IMR-90 (cell line): ENCODE data around the gene CDH12. TPM values are rescaled to one million over a fixed set of nuclear protein-coding genes. Genes with fewer than 3 reads are reported as not detected.

ENCODE experiments used
- ATAC-seq: fragments of 200-7000 bp; cut with Tn5 transposase; 2 replicates; pipeline ENCODE4 v1.9.1; 2020; ENCODE audit warnings: low read depth, mild to moderate bottlenecking, moderate library complexity
- BruUV-seq: library from RNA; stranded (reverse); fragments of 400-500 nt; replicated peaks from 2 replicates; lab custom pipeline; 2021; lab: Mats Ljungman, UMichigan
- CTCF ChIA-PET: fragments of 300-600 bp; formaldehyde crosslinking; extraction: SDS; loops from one replicate; lab custom pipeline; 2021; ENCODE audit warnings: antibody characterized with exemption; lab: Yijun Ruan, JAX
- POLR2A ChIA-PET: fragments of 300-600 bp; sonication (Branson Sonifier 250); formaldehyde crosslinking; loops from one replicate; lab custom pipeline; 2022; ENCODE audit warnings: antibody characterized with exemption; ENCODE audit not compliant: unreplicated experiment; lab: Charles Lee
- DNase-seq: peaks from one replicate; pipeline ENCODE4 v3.0.0; 2013
- H2AFZ ChIP-seq: replicated peaks from 2 replicates; pipeline ENCODE3; 2013; ENCODE audit warnings: low read length, mild to moderate bottlenecking; ENCODE audit not compliant: poor library complexity
- H2AK5ac ChIP-seq: 2 replicates; pipeline ENCODE4 v1.6.1; 2013; ENCODE audit warnings: low read depth, low read length, inconsistent platforms
- H2AK9ac ChIP-seq: replicated peaks from 2 replicates; pipeline ENCODE3; 2013; ENCODE audit warnings: mild to moderate bottlenecking, low read depth, low read length, moderate library complexity; ENCODE audit not compliant: poor library complexity
- H2BK120ac ChIP-seq: 2 replicates; pipeline ENCODE4 v1.6.1; 2013; ENCODE audit warnings: low read depth, low read length, inconsistent platforms
- H2BK15ac ChIP-seq: 3 replicates; pipeline ENCODE4 v1.6.1; 2013; ENCODE audit warnings: low read depth, low read length, inconsistent platforms
- H2BK20ac ChIP-seq: 2 replicates; pipeline ENCODE4 v1.6.1; 2013; ENCODE audit warnings: low read depth, mild to moderate bottlenecking, inconsistent platforms, low read length, moderate library complexity
- H2BK5ac ChIP-seq: 2 replicates; pipeline ENCODE4 v1.6.1; 2013; ENCODE audit warnings: mild to moderate bottlenecking, low read depth, low read length, inconsistent platforms; ENCODE audit not compliant: poor library complexity, severe bottlenecking
- H3K14ac ChIP-seq: replicated peaks from 2 replicates; pipeline ENCODE4 v1.6.1; 2013; ENCODE audit warnings: low read depth, low read length, inconsistent platforms
- H3K18ac ChIP-seq: 2 replicates; pipeline ENCODE4 v1.6.1; 2013; ENCODE audit warnings: low read depth, low read length, control low read depth
- H3K23ac ChIP-seq: 2 replicates; pipeline ENCODE4 v1.6.1; 2013; ENCODE audit warnings: low read depth, low read length, inconsistent platforms
- H3K27ac ChIP-seq: 2 replicates; pipeline ENCODE4 v1.5.1; 2013; ENCODE audit warnings: mild to moderate bottlenecking, control low read depth, low read length; ENCODE audit not compliant: insufficient read depth
- H3K27me3 ChIP-seq: 2 replicates; pipeline ENCODE4 v1.6.1; 2013; ENCODE audit warnings: low read length; ENCODE audit not compliant: control insufficient read depth, insufficient read depth
- H3K36me3 ChIP-seq: 2 replicates; pipeline ENCODE4 v1.6.1; 2013; ENCODE audit warnings: low read length, mixed read lengths; ENCODE audit not compliant: control insufficient read depth, insufficient read depth
- H3K4ac ChIP-seq: 2 replicates; pipeline ENCODE4 v1.6.1; 2013; ENCODE audit warnings: low read depth, low read length, inconsistent platforms
- H3K4me1 ChIP-seq: 2 replicates; pipeline ENCODE4 v1.6.1; 2013; ENCODE audit warnings: low read length, mixed read lengths; ENCODE audit not compliant: control insufficient read depth, insufficient read depth
- H3K4me2 ChIP-seq: 2 replicates; pipeline ENCODE4 v1.6.1; 2013; ENCODE audit warnings: low read depth, mild to moderate bottlenecking, control low read depth, low read length, moderate library complexity
- H3K4me3 ChIP-seq: 2 replicates; pipeline ENCODE4 v1.5.1; 2013; ENCODE audit warnings: low read depth, mild to moderate bottlenecking, control low read depth, low read length, moderate library complexity; ENCODE audit not compliant: insufficient read depth
- H3K56ac ChIP-seq: 2 replicates; pipeline ENCODE4 v1.6.1; 2013; ENCODE audit warnings: low read length, inconsistent platforms; ENCODE audit not compliant: insufficient read depth; ENCODE audit errors: extremely low read depth
- H3K79me1 ChIP-seq, 2 experiments: 2 replicates each; pipeline ENCODE4 v1.6.1; 2013; ENCODE audit warnings: low read length in 2 of 2, inconsistent platforms in 1 of 2, low read depth in 1 of 2
- H3K9ac ChIP-seq: 2 replicates; pipeline ENCODE4 v1.6.1; 2013; ENCODE audit warnings: low read depth, low read length, control low read depth
- H3K9me1 ChIP-seq: 2 replicates; pipeline ENCODE4 v1.6.1; 2013; ENCODE audit warnings: low read length, inconsistent platforms; ENCODE audit not compliant: insufficient read depth
- H3K9me3 ChIP-seq: 2 replicates; pipeline ENCODE4 v1.6.1; 2013; ENCODE audit warnings: low read length; ENCODE audit not compliant: control insufficient read depth, insufficient read depth
- H4K20me1 ChIP-seq: 2 replicates; pipeline ENCODE4 v1.6.1; 2013; ENCODE audit warnings: low read length, inconsistent platforms; ENCODE audit not compliant: insufficient read depth
- H4K5ac ChIP-seq: 2 replicates; pipeline ENCODE4 v1.6.1; 2013; ENCODE audit warnings: mild to moderate bottlenecking, low read depth, low read length, control low read depth
- H4K8ac ChIP-seq, 2 experiments: 2 replicates each; pipeline ENCODE4 v1.6.1; 2013; ENCODE audit warnings: low read depth in 2 of 2, low read length in 2 of 2, control low read depth in 1 of 2, inconsistent platforms in 1 of 2
- H4K91ac ChIP-seq: 2 replicates; pipeline ENCODE4 v1.6.1; 2013; ENCODE audit warnings: low read depth, low read length, inconsistent platforms; ENCODE audit not compliant: insufficient read depth
- BHLHE40 ChIP-seq: fragments of 150-350 bp; IDR thresholded peaks from 2 replicates; pipeline ENCODE4 v1.6.1; 2016; ENCODE audit warnings: mild to moderate bottlenecking, low read depth, low read length
- CEBPB ChIP-seq: IDR thresholded peaks from 2 replicates; pipeline ENCODE4 v1.6.1; 2012; ENCODE audit warnings: low read depth, low read length, improper control_type of control experiment
- CHD1 ChIP-seq: IDR thresholded peaks from 2 replicates; pipeline ENCODE4 v1.6.1; 2012; ENCODE audit warnings: low read depth, low read length, improper control_type of control experiment
- FOS ChIP-seq: fragments of 150-350 bp; IDR thresholded peaks from 2 replicates; pipeline ENCODE4 v1.6.1; 2016; ENCODE audit warnings: low read depth, low read length
- MAFK ChIP-seq: IDR thresholded peaks from 2 replicates; pipeline ENCODE4 v1.6.1; 2012; ENCODE audit warnings: low read depth, low read length, improper control_type of control experiment
- MAZ ChIP-seq: IDR thresholded peaks from 2 replicates; pipeline ENCODE4 v1.6.1; 2012; ENCODE audit warnings: low read depth, mild to moderate bottlenecking, low read length, improper control_type of control experiment, moderate library complexity, borderline replicate concordance
- NFE2L2 ChIP-seq: fragments of 150-350 bp; IDR thresholded peaks from 2 replicates; pipeline ENCODE4 v1.6.1; 2016; ENCODE audit warnings: low read depth, mild to moderate bottlenecking, low read length
- POLR2A ChIP-seq: IDR thresholded peaks from 2 replicates; pipeline ENCODE4 v1.6.1; 2012; ENCODE audit warnings: mild to moderate bottlenecking, low read depth, low read length
- RAD21 ChIP-seq: IDR thresholded peaks from 2 replicates; pipeline ENCODE4 v1.6.1; 2012; ENCODE audit warnings: low read length, improper control_type of control experiment
- RCOR1 ChIP-seq: IDR thresholded peaks from 2 replicates; pipeline ENCODE4 v1.6.1; 2012; ENCODE audit warnings: mild to moderate bottlenecking, low read length, improper control_type of control experiment; ENCODE audit not compliant: insufficient replicate concordance
- RFX5 ChIP-seq: IDR thresholded peaks from 2 replicates; pipeline ENCODE4 v1.8.0; 2012; ENCODE audit warnings: low read depth, mild to moderate bottlenecking, low read length, moderate library complexity
- SMC3 ChIP-seq: fragments of 150-350 bp; IDR thresholded peaks from 2 replicates; pipeline ENCODE4 v1.6.1; 2016; ENCODE audit warnings: low read depth, mild to moderate bottlenecking, antibody characterized with exemption, low read length, moderate library complexity
- WGBS, 2 experiments: methylation state at CpG; one replicate each; pipeline versions ENCODE4 v1.1.5 to v1.1.7; 2013; ENCODE audit warnings: missing lambda C conversion rate in 2 of 2; ENCODE audit not compliant: insufficient read length in 1 of 2; ENCODE audit errors: extremely low coverage in 2 of 2; 5-methylcytosine and 5-hydroxymethylcytosine counted together
- dilution Hi-C: fragments of 300-500 bp; cut with HindIII; formaldehyde crosslinking; loops from one replicate; pipeline ENCODE4 v1.14.3; 2018; ENCODE audit warnings: low sequenced_read_pairs; ENCODE audit not compliant: unreplicated experiment
- in situ Hi-C: fragments of 300-500 bp; cut with MboI; formaldehyde crosslinking; loops from 3 replicates; pipeline ENCODE4 v1.14.3; 2019; ENCODE audit warnings: low sequenced_read_pairs, inconsistent platforms, mixed read lengths
- intact Hi-C: fragments of 100-400 bp; cut with micrococcal nuclease; formaldehyde crosslinking; loops from 2 replicates; pipeline ENCODE4 v1.10.0; 2022
- polyA plus RNA-seq, 3 experiments: library from polyadenylated mRNA; depleted of rRNA; stranded (reverse); fragments of >200 nt; gene quantifications; 2 replicates each; pipeline ENCODE4 v1.2.3, GENCODE V29; 2012; ENCODE audit warnings: low replicate concordance in 1 of 3
- total RNA-seq: library from RNA; depleted of rRNA; stranded (reverse); fragments of >200 nt; gene quantifications from 2 replicates; pipeline ENCODE4 v1.2.3, GENCODE V29; 2012
- TF ChIP-seq, protein P1 (sequence below): fragments of 150-350 bp; IDR thresholded peaks from 2 replicates; pipeline ENCODE4 v1.6.1; 2017; ENCODE audit warnings: mild to moderate bottlenecking, antibody characterized with exemption, low read length, low read depth
- TF ChIP-seq, protein P2 (sequence below): fragments of 150-350 bp; IDR thresholded peaks from 2 replicates; pipeline ENCODE4 v1.6.1; 2016; ENCODE audit warnings: low read depth, mild to moderate bottlenecking, low read length, moderate library complexity, borderline replicate concordance
- TF ChIP-seq, protein P3 (sequence below): conservative IDR thresholded peaks from 2 replicates; pipeline ENCODE4 v1.5.1; 2012; ENCODE audit warnings: mild to moderate bottlenecking, low read depth, low read length, improper control_type of control experiment

Gene CDH12
- total and polyA plus RNA-seq, 2 of the 4 experiments (the other 2 are of a cell fraction): not detected

DNA sequence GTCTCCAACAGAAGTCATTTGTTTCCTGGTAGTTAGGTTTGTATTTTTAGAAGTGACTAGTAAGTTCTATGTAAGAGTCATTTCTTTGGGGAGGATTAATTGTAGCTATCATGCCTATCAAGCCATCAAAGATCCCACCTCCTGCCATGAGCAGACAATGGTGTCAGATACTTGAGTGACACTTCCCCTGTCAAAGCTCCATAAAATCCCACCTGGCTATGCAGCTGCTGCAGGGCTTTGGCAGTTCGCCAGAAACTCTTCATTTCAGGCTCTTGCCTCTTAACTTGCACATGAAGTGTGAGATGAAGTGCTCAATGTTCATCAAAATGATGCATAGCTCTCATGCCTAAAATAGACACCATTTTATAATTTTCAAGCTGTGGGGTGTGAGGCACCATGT lies 312.1 kb downstream of the CDH12 start:
- Histone ChIP-seq H2AK5ac (no peak overlapping the region), H4K91ac (no peak overlapping the region), H3K56ac (no peak overlapping the region), H3K18ac (no peak overlapping the region), H4K20me1 (no peaks in the 10 kb centered on the region), H3K4ac (no peak overlapping the region), H3K4me2 (no peak overlapping the region), H2BK15ac (no peak overlapping the region), H3K36me3 (no peaks in the 10 kb centered on the region), H3K4me3 (no peak overlapping the region), H2BK20ac (no peak overlapping the region), H4K8ac (no peak overlapping the region), H3K27me3 (no peaks in the 10 kb centered on the region), H2BK120ac (no peak overlapping the region), H3K79me1 (no peaks in the 10 kb centered on the region), H3K23ac (no peak overlapping the region), H3K4me1 (no peaks in the 10 kb centered on the region), H3K9me1 (no peaks in the 10 kb centered on the region), H2AFZ (no peak overlapping the region), H3K9me3 (no peaks in the 10 kb centered on the region), H3K27ac (no peak overlapping the region), H2AK9ac (no peak overlapping the region), H3K14ac (no peak overlapping the region), H2BK5ac (no peak overlapping the region), H4K5ac (no peak overlapping the region), H3K9ac (no peak overlapping the region)
- dilution Hi-C loops (no loop called here), intact Hi-C loops (no loop called here), in situ Hi-C loops (no loop called here)
- ChIA-PET CTCF (no interaction called here), POLR2A (no interaction called here)
- BruUV-seq: no TSS peak
- ATAC-seq: no peak
- TF ChIP-seq BHLHE40: no peak
- TF ChIP-seq CEBPB: no peak
- TF ChIP-seq, protein P1, sequence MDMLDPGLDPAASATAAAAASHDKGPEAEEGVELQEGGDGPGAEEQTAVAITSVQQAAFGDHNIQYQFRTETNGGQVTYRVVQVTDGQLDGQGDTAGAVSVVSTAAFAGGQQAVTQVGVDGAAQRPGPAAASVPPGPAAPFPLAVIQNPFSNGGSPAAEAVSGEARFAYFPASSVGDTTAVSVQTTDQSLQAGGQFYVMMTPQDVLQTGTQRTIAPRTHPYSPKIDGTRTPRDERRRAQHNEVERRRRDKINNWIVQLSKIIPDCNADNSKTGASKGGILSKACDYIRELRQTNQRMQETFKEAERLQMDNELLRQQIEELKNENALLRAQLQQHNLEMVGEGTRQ: no peak
- TF ChIP-seq RAD21: no peak
- TF ChIP-seq, protein P2, sequence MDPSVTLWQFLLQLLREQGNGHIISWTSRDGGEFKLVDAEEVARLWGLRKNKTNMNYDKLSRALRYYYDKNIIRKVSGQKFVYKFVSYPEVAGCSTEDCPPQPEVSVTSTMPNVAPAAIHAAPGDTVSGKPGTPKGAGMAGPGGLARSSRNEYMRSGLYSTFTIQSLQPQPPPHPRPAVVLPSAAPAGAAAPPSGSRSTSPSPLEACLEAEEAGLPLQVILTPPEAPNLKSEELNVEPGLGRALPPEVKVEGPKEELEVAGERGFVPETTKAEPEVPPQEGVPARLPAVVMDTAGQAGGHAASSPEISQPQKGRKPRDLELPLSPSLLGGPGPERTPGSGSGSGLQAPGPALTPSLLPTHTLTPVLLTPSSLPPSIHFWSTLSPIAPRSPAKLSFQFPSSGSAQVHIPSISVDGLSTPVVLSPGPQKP: no peak
- no peak for TF ChIP-seq FOS
- TF ChIP-seq, protein P3, sequence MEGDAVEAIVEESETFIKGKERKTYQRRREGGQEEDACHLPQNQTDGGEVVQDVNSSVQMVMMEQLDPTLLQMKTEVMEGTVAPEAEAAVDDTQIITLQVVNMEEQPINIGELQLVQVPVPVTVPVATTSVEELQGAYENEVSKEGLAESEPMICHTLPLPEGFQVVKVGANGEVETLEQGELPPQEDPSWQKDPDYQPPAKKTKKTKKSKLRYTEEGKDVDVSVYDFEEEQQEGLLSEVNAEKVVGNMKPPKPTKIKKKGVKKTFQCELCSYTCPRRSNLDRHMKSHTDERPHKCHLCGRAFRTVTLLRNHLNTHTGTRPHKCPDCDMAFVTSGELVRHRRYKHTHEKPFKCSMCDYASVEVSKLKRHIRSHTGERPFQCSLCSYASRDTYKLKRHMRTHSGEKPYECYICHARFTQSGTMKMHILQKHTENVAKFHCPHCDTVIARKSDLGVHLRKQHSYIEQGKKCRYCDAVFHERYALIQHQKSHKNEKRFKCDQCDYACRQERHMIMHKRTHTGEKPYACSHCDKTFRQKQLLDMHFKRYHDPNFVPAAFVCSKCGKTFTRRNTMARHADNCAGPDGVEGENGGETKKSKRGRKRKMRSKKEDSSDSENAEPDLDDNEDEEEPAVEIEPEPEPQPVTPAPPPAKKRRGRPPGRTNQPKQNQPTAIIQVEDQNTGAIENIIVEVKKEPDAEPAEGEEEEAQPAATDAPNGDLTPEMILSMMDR: no peak
- no peak for TF ChIP-seq RFX5
- TF ChIP-seq POLR2A: no peak
- TF ChIP-seq MAZ: no peak
- TF ChIP-seq CHD1: no peak
- no peak for TF ChIP-seq NFE2L2
- TF ChIP-seq MAFK: no peak
- no peak for TF ChIP-seq RCOR1
- no peak for TF ChIP-seq SMC3
- no CpG with 5 or more reads among the region's 1 CpG for WGBS, 2 experiments
- DNase-seq: no peak
